Stimulated activated CD4-positive, alpha-beta T cell treated with anti-CD3 and anti-CD28 coated beads, Interleukin-1b, Interleukin-23, amount 100 ng/mL, for 1 hour (primary cell): ENCODE data around the gene STRN4.
"Not testable (repeated sequence)": the region's sequence is repeated elsewhere in the genome, so short reads cannot be mapped to it uniquely, and the experiment has no call there.

Experiments
- DNase-seq, 2 donors: peaks; one replicate each; pipeline ENCODE4 v3.0.0-alpha.2; 2020; ENCODE audit warnings: low read depth in 2 of 2

Gene STRN4

DNA sequence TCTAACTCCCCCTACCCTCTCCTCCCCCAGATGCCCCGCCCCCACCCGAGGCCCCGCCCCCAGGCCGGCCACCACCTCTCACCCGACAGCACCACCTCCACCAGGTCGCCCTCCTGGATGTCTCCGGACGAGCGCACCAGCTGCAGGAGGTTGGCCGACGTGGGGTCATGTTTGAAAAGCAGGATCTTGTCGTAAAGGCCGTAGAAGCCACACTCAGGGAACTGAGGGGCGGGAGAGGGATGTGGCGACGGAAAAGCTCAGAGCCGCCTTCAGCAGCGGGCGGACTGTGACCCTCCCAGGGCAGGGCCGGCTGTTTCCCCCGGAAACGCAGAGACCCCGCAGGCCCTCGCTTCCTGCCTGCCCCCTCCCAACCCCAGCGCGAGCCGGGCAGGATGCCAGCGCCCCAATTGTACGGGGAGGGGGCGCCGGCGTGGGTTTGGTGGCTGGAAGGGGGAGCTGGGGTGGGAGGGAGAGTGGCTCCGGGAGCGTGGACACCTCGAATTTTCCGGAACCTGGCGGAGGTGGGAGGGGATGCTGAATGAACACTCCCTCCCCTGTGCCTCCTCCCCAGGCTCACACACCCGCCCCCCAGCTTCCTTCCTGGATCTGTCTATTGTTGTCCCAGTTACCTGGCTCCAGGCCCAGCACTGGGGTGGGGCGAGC lies 32.3 kb downstream of the STRN4 start:
- peak in 1 of 2 donors; percentile 53 for DNase-seq

DNA sequence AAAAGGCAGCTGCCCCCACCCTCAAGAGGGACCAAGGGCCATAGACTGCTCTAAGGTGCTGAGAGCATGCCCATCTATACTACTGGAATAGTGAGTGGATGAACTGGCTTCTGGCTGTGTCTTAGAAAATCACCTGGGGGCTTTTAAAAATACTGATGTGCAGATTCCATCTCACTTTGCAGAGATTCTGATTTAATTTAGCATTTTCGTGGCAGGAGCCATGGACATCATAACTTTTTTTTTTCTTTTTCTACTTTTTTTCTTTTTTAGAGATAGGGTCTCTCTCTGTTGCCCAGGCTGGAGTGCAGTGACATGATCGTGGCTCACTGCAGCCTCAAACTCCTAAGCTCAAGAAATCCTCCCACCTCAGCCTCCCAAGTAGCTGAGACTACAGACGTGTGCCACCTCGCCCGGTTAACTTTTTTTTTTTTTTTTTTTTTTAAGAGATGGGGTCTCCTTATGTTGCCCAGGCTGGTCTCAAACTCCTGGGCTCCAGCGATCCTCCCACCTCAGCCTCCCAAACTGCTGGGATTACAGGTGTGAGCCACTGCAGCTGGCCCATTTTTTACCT lies 33.4 kb downstream of the STRN4 start:
- not testable (repeated sequence) for DNase-seq

DNA sequence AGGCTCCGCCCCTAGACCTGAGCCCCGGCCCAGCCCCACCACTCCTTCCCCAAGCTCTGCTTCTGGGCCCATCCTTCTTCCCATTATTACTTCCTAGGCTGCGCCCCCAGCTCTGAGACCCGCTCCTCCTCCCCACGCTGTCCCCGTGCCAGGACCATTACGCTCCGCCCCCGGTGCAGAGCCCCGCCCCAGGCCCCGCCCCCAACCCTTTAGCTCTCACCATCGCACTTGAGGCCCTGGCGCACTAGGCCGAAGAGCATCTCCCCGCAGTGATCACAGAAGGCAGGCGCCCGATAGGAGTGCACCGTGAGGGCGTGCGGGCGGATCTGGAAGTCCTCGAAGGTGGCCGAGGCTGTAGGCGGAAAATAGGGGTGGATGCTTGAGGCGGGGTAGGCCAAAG lies 35.6 kb downstream of the STRN4 start:
- no peak for DNase-seq

DNA sequence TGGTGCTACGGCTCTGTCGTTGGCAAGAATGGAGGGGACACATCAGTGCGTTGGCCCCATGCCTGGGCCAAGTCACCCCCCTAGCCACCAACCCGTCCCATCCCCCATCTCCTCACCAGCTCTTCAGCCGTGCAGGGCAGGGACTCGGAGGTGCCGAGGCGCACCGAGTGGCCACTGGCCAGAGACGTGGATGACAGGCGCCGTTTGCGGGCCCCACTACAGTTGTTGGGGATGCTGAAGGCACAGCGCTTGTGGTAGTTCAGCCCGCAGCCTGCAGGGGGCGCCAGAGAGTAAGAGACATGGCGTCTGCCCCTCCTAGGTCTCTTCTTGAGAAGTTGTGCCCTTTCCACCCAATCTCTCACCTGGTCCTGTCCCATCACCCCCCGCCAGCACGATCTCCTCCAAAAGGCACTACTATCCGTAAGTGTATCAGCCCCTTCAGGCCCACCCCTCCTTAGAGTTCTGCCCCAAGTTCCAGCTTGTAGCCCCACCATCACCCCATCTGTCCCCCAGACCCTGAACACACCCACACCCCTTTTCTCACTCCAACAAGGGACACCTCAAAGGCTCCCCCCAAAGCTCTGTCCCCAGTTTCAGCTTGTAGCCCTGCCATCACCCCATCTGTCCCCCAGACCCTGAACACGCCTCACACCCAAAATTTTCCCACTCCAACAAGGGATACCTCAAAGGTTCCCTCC lies 41.7 kb downstream of the STRN4 start:
- peak; percentile 80 to 97 for DNase-seq

DNA sequence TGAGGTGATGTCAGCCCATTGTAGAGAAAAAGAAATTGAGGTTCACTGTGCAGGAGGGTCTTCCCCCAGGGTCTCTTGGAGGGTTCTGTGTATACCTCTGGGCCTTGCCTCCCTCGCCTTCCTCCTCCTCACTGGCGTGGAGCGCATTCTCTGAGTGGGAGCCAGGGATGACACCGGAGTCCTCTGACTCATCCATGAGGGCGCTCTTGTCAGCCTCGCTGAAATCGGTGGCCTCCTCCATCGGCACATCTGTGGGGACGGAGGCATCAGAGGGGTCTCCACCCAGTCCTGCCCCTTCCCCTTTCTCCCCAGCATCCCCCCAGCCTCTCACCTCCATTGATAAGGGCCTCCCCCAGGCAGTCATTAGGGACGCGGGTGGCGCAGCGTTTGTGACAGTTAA lies 45.5 kb downstream of the STRN4 start:
- no peak for DNase-seq

DNA sequence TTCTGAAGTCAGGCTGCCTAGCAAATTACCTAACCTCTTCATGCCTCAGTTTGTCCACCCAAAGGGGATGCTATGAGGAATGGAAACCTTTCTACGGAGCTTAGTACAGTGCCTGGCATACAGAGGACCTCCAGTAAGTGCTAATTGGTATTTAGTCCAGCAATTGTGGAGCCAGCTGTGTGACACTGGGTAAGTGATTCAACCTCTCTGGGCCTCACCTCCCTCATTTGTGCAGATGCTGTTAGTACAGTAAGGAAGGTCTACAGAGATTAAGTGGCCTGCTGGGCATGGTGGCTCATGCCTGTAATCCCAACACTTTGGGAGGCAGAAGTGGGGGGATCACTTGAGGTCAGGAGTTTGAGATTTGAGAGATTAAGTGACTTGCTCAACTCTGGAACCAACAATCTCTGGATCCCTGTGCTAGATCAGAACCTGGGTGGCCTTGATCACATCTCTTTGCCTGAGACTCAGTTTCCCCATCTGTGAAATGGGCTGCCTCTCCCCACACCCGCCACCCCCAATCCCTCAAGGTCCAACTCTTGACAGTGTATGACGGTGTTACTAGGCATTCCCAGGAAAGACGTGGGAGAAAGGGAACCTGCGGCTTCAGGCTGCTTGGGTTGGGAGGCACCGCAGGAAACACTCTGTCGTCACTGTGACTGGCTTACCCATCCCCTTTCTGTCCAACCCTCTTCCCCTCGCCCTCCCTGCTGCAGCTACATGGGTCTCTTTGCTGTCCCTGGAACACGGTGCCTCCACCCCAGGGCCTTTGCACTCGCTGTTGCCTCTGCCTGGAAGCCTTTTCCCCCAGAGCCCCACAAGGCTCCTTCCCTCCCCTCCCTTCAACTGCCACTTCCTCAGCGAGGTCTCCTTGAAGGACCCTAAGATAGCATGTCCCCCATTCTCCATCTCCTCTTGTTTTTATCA lies 47.6 kb downstream of the STRN4 start:
- no peak for DNase-seq

DNA sequence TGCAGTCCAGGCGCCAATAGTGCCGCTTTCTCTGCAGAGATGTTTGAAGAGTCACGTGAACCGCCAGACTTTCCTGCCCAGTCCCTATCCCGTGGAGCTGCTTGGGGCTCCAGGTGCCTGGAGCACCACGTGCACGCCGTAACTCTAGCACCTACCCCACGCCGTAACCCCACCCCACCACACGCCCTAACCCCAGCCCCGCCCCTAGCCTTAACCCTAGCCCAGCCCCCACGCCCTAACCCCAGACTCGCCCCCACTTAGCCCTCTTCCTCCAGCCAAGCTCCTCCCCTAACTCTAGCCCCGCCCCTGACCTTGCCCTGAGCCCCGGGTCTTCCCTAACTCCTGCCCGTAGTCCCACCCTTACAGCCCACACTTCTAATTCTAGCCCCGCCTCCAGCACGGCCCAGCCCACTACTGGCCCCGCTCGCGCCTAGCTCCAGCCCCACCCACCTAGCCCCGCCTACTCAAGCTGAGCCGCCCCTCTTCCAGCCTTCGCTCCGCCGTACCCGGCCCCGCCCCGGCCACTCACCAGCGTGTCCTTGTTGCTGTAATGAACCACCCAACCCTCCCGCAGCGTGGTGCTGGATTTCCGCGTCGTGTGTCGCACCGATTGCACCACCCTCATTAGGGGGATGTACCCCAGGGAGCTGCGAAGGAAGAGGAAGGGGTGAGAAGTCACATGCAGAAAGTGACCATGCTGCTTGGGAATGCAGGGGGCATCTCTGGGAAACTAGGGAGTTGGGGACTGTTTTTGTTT lies 48.9 kb downstream of the STRN4 start:
- DNase-seq, result no peak

DNA sequence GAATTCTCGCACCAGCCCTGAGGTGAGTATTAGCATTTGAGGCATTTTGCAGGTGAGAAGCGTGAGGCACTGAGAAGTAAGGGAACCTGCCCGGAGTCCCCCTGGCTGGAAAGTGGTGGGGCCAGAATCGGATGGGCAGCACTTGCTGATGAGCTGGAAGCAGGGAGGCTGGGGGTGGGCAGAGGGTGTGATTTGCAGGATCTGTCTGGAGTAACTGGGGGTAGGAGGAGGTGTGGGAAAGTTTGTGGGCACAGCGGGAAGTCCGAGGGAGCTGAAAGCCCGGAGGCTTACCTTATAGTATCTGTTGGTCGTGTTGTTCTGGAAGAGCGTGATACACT lies 49.4 kb downstream of the STRN4 start:
- no peak for DNase-seq

DNA sequence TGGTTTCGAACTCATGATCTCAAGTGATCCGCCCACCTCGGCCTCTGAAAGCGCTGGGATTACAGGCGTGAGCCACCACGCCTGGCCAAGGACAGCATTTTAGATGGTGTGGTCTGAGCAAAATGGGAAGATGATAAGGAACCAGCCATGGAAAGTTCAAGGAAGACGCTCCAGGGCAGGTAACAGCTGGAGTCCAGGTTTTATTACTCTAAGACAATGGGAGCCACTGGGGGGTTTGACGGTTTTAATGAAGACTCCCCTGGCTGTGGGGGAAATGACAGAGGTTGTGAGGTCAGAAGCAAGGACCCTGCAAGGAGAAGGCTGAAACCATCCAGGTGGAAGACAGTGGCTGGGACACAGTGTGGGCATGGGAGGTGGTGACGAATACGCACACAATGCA lies 50.2 kb downstream of the STRN4 start:
- DNase-seq, result no peak

DNA sequence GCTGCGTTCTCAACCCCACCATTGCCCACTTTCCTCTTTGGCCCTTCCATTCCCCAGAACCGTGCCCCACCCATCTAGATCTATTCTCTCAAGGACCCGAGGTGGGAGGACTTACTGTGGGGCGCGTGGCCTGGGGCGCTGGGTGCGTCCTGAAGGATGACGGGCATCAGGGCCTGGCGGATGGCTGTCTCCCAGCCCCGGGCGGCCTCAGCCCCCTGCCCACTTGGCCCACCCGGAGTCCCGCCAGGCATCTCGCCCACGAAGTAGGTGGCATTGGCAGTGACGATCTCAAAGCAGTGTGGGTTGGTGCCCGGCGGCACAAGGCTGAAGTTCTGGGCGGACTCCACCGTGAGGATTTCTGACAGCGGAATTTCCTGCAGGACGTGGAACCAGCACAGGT lies 52.5 kb downstream of the STRN4 start:
- no peak for DNase-seq

DNA sequence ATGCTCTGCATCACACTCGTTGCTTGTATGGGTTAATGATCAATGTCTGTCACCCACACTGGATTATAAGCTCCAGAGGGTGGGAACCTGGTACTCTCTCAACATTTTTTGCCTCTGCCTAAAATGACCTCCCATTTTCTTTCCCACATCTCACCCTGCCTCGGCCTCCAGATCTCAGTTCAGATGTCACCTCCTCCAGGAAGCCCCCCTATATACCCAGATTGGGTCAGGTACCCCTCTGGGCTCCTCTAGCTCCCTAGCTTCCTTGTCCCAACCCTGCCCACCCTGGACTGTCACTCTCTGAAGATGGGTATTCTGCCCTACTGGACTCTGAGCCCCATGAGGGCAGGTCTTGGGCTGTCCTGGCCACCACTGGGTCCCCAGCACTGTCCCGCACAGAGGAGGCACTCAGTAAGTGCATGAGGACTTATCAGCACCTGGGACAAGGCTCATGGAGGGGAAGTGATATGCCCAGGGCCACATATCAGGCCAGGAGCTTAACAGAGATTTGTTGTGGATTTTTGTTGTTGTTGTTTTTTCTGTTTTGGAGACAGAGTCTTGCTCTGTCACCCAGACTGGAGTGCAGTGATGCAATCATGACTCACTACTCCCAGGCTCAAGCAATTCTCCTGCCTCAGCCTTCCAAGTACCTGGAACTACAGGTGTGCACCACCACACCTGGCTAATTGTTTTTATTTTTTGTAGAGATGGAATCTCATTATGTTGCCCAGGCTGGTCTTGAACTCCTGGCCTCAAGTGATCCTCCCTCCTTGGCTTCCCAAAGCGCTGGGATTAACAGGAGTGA lies 53.1 kb downstream of the STRN4 start:
- DNase-seq, result no peak

DNA sequence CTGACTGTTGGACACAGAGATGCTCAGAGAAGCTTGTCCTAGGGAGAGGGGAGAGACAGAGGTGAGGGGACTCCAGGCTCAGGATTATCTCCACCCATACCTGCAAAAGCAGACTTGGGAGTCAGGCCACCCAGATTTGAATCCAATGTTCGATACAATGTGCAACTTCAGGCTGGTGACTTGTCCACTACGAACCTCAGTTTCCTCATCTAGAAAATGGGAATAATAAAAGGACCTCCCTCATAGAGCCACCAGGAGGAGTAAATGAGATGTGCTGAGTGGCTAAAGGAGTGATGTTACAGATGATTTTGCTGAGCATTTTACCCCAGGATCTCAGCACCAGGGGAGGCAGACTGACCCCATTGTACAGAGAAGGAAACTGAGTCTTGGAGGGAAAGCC lies 54.3 kb downstream of the STRN4 start:
- no peak for DNase-seq

DNA sequence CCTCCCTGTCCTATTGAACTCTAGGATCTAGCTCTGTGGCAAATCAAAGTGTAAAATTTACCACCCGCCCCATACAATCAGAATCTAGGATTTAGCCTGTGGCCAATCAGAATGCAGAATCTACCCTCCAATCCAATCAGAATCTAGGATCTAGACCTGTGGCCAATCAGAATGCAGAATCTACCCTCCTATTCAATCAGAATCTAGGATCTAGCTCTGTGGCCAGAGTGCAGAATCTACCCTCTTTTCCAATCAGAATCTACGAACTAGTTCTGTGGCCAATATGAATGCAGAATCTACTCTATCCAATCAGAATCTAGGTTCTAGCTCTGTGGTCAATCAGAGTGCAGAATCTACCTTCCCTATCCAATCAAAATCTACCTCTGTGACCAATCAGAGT lies 55.1 kb downstream of the STRN4 start:
- DNase-seq, result no peak

DNA sequence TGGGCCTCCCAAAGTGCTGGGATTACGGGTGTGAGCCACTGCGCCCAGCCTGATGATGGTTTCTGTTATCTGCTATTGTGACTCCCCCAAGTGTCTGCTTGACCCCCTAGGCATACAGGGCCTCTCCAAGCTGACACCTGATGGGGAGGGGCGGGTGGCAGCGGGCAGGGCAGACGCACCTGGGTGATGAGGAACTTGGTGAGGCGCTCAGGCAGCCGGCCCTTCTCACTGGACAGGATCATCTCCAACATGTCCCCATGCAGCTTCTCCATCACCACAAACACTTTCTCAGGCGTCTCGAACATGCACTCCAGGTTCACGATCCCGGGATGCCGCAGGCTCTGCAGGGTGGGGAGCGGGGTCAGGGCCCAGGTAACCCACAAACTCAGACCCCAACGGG lies 56.9 kb downstream of the STRN4 start:
- no peak for DNase-seq

DNA sequence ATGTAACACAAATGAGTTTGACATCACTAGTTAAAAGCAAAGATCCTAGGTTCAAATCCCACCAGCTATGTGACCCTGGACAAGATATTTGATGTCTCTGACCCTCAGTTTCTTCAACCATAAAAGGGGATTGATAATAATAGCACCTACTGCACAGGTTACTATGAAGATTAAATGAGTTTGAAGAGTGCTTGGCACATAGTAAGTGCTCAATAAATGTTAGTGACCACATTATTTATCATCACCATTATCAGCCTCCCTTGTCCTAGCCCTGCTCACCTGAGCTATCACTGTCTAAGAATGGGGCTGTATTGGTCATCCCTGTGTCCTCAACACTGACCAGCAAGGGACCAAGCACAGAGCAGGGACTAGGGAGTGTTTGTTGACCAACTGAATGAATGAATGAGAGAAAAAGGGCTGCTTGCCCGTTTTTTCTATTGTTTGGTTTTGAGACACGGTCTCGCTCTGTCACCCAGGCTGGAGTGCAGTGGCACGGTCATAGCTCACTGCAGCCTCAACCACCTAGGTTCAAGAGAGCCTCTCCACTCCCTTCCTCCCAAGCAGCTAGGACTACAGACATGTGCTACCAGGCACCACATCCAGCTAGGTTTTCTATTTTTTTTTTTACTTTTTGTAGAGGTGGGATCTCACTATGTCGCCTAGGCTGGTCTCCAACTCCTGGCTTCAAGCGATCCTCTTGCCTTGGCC lies 58.7 kb downstream of the STRN4 start:
- DNase-seq, result no peak

DNA sequence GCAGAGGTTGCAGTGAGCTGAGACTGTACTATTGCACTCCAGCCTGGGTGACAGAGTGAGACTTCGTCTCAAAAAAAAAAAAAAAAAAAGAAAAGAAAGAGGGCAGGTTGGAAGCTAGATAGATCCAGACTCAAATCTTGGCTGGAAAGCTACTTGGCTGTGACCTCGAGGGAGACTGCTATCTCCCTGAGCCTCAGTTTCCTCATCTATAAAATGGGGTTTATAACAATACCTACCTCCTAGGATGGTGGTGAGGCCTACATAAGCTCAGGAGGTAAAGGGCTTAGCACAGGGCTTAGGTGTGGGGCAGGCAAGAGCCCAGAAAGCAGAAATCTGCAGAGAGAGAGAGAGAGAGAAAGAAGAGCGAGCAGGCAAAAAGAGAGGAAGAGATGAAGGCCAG lies 61.1 kb downstream of the STRN4 start:
- no peak for DNase-seq

DNA sequence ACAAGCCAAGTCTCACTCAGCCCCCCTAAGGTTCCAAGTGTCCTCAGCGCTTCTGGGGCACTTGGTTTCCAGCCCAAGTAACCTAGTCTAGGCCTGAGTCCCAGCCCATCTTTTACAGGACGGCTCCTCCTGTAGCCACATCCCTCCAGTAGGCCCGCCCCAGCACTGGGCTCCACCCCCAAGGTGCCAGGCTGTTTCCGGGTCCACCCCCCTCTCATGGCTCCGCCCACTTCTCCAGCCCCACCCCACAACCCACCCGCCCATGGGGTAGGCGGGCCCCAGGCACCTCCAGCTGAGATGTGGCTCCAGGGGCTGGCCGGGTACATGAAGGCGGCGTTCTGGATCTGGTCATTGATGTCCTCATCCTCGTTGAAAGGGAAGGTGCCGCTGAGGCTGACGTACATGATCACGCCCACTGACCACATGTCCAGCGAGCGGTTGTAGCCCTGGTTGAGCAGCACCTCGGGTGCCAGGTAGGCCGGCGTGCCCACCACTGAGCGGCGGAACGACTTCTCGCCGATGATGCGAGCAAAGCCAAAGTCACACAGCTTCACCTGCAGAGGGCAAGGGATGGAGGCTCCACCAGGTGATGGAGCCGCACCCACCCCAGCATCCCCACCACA lies 68.0 kb downstream of the STRN4 start:
- peak in 1 of 2 donors; percentile 31 for DNase-seq

DNA sequence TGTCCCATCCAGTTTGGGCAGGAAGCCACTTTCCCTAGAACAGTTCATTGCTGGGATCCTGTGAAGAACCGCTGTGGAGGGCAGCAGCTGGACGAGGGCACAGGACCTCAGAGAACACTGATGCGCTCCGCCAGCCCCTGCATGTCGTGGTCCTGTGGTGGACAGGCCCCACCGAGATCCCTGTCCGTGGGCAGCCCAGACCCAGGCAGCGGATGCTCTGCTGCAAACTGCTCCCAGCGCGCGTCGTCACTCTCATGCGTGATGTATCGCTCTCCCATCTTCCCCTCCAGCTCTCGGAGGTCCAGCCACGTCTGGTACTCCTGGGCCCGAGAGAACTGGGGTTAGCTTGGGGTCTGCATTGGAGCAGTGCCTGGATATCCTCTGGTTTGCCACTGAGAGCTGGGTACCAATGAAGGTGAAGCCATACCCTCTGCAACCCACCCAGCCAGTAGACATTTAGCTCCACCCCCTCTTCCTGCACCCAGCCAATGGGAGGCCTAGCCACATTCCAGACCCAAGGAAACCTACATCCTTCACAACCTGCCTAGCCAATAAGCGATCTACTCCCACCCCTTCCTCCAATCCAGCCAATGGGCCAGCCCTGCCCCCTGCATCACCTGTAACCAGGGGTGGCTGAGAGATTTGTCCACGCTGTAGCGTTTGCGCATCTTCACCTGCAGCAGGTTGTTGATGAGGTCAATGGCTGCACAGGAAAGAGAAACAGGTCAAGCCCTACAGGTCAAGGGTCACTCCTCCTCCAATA lies 71.7 kb downstream of the STRN4 start:
- no peak for DNase-seq

DNA sequence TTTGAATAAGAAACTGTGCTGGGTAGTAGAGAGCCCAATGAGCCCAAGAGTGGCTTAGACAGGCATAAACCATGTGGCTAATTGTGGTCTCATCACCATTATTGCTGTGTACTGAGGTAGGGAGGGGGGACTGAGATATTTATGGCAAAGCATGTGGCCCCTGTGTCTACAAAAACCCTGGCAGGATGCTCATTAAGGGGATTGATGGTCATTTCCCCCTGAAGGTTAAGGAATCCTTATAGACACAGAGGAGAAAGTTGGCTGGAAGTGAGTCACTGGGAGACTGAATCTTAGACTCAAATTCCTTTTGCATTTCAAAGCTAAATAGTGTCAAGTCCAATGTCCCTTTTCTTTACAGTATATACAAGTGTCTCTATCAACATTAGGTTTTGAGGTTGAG lies 75.4 kb downstream of the STRN4 start:
- DNase-seq, result no peak
